Amygdala (tissue), 56 donors: Measurements from ENCODE around the gene ARMC9.
A peak's percentile ranks its signal among the peaks of the same experiment; 100 is the strongest.
"Not testable (repeated sequence)": the region's sequence is repeated elsewhere in the genome, so short reads cannot be mapped to it uniquely, and the experiment has no call there.

Experiments
- DNase-seq, 56 donors: peaks; one replicate each; lab custom pipeline; 2025; lab: John Stamatoyannopoulos, UW

The ARMC9 gene

GRCh38 chr2:231198291-231199173 lies at the start of gene ARMC9:
Gene ARMC9 (plus strand): TSS chr2:231198631. CDS start chr2:231206239, 7,608 bp downstream.
- DNase-seq: peak in 48 of 56 donors; percentile 16 to 83 (median 58)

GRCh38 chr2:231152800-231153557 lies 45.5 kb upstream of the ARMC9 start:
- no peak for DNase-seq

DNA sequence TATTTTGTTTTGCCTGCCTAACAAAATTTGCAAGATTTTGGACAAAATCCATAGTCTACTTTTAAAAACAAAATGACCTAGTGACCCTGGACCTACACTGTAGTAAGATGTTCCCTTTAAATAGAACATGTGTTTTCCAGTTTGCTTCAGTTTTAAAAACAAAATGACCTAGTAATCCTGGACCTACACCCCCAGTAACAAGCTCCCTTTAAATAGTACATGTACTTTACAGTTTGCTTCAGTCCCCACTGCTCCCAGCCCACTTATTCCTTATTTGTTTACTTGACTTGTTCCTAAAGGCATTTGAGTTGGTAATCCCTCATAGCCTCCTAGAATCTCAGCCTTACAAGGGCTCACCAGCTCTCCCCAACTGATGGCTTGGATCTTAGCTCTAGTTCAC lies 39.1 kb upstream of the ARMC9 start:
- DNase-seq: no peak

DNA sequence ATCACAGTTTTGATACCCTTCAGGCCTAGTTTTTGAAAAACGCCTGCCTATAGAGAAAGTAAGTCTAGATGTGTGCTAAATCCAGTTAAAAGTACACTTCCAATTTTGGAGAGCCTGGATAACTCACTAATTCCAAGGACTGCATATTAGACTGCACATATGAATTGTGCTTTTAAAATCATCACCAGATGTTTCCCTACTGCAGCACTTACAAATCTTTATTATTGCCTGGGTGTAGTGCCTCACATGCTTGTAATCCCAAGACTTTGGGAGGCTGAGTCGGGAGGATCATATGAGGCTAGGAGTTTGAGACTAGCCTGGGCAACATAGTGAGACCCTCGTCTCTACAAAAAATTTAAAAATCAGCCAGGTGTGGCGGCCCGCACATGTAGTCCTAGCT lies 37.7 kb upstream of the ARMC9 start:
- DNase-seq: no peak

GRCh38 chr2:231161252-231161839 lies 37.1 kb upstream of the ARMC9 start:
- no peak for DNase-seq

DNA sequence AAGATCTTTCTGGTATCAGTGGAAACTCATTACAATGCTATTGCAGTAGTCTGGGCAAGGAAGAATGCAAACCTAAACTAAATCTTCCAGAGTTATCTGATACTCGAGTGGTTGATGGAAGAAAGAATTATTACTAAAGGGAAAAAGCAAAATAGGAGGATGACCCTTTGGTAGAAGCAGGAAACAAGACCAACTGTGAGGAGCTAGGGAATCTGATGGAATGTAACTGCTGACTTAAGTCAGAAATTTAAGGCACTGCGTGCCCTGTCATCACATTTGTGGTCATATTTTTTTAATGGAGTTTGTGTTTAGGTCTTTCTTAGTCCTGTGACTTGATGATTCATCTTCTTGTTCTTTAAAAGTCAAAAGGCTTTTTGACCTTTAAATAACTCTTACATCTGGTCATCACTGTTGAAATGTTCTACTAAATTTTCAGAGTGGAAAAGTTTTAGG lies 36.5 kb upstream of the ARMC9 start:
- DNase-seq: no peak

GRCh38 chr2:231163011-231163410 lies 35.4 kb upstream of the ARMC9 start:
- DNase-seq: no peak

DNA sequence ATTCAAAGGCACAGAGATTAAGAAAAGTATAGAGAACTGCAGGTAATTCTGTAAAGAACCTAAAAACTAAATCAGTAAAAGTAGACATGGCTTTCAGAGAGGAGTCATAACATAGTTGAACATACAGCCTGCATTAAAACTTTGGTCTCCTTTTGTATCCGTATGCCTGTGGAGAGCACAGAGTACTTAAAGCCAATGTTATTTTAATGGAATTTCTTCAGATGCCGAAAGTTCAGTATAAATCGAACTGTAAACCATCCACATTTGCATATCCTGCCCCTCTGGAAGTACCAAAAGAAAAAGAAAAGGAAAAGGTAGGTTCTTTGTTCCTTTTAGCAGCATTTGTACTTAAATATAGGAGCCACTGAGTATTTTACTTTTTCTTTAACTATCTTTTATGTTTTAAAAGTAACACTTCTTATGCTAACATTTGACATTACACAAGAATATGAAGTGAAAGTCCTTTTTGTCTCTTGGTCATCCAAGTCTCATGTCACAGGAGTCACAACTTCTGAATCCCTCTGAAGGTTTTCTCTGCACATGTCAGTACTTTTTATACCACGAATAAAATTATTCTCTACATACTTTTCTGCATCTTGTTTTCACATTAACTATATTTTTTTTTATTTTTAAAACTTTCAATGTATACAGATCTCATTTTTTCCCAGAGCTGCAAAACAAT lies 34.9 kb upstream of the ARMC9 start:
- DNase-seq: no peak

DNA sequence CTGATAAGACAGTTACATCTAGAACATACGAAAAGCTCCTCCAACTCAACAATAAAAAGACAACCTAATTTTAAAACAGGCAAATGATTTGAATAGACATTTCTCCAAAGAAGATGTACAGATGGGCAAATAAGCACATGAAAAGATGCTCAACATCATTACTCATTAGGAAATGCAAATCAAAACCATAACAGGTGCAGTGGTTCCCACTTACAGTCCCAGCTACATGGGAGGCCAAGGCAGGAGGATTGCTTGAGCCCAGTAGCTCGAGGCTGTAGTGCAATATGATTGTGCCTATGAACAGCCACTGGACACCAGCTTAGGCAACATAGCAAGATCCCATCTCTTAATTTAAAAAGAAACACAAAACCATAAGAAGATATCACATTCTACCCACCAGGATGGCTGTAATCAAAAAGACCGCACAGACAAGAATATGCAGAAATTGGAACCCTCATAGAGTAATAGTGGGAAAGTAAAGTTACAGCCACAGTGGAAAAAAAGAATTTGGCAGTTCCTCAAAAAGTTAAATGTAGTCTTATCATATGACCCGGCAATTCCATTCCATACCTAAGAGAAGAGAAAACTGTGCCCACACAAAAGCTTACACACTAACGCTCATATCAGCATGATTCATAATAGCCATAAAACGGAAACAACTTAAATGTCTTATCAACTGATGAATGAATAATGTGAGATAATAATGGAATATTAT lies 30.5 kb upstream of the ARMC9 start:
- DNase-seq: no peak

DNA sequence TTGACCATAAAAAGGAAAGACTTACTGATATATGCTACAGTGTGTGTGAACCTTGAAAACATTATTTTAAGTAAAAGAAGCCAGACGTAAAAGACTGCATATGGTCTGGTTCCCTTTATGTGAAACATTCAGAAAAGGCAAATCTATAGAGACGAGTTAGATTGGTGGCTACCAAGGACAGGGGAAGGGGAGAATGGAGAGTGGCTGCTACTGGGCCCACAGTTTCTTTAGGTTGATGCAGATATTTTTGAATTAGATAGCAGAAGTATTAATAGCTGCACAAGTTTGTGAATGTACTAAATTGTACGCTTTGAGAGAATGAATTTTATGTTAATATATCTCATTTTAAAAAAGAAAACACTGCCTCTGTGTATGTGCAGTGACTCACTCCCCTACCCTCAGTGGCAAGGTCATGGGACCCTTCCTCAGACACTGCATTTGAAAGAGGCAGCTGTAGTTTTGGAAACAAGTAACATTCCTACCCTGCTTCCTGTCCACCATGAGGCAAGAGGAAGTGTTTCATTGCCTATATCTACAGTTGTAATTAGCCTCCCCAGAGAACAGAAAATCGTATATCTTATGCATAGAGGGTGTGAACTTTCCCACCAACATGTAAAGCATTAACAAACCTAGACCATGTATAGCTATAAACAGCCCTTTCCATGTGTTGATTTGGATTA lies 29.8 kb upstream of the ARMC9 start:
- DNase-seq: no peak

DNA sequence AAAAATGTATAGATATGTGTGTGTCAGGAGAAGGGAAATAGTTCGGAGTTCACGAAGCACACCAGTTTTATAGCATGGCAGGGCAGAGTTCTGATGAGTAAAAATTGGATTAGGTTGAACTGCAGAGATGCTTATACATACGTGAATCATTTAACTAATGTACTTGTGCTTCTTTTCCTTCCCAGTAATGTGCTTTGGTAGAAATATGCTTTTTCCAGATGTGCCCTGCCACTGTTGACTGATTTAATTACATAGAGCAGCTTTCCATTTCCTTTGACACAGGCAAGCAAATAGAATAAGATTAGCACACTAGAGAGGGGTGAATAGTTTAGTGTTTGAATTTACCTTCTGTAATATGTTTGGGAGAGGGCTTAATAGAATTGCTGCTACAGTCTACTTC lies 28.9 kb upstream of the ARMC9 start:
- no peak for DNase-seq

- no peak for DNase-seq
These were observed 28.4 kb upstream of the ARMC9 start for GRCh38 chr2:231170055-231170454.

- DNase-seq: no peak
These were observed 26.4 kb upstream of the ARMC9 start for GRCh38 chr2:231172025-231172424.

- no peak for DNase-seq
These were observed 24.2 kb upstream of the ARMC9 start for GRCh38 chr2:231174211-231174651.

DNA sequence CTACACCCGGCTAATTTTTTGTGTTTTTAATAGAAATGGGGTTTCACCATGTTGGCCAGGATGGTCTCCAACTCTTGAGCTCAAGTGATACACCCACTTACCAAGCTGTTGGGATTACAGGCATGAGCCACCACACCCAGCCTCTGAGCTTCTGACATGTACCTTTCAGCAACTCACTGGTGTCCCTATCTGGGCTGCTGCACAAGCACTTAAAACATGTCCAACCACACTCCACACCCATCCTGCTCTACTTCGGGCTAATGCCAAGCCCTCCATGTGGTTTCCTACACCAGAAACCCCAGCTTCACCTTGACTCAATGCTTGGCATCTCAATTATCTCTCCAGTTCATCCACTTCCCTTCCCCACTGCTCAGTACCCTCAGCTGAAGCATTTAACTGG lies 22.4 kb upstream of the ARMC9 start:
- no peak for DNase-seq

- DNase-seq: no peak
These were observed 21.0 kb upstream of the ARMC9 start for GRCh38 chr2:231177156-231178025.

GRCh38 chr2:231178805-231179204 lies 19.6 kb upstream of the ARMC9 start:
- not testable (repeated sequence) for DNase-seq

- DNase-seq: peak in 9 of 56 donors; percentile 8 to 48 (median 17)
These were observed 16.4 kb upstream of the ARMC9 start for GRCh38 chr2:231181860-231182512.
